AG08395 (cell line): Measurements from ENCODE around the gene CHRNA10.

Source experiments
- DNase-seq: peaks from one replicate; pipeline ENCODE4 v3.0.0; 2012; ENCODE audit warnings: mixed read lengths, low spot score

The CHRNA10 gene

GRCh38 chr11:3631331-3631730 lies 39.9 kb downstream of the CHRNA10 start:
- DNase-seq: no peak

DNA sequence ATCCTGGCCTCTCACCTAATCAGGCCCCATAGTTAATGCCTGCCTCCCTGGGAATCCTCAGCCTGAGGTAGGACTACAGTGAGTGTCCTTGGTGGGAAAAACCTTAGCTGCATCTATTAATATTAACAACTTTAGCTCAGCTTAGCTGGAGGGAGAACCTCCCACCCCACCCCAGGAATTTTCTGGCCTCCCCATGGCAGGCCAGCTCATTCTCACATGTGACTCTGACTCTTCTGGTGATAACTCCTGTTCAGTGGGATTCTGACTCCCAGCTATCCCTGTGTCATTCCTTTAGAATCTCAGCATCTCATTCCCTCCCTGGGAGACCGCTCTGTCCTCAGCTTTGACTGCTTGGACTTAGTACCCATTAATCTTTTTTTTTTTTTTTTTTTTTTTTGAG lies 43.9 kb downstream of the CHRNA10 start:
- peak; percentile 88 for DNase-seq

DNA sequence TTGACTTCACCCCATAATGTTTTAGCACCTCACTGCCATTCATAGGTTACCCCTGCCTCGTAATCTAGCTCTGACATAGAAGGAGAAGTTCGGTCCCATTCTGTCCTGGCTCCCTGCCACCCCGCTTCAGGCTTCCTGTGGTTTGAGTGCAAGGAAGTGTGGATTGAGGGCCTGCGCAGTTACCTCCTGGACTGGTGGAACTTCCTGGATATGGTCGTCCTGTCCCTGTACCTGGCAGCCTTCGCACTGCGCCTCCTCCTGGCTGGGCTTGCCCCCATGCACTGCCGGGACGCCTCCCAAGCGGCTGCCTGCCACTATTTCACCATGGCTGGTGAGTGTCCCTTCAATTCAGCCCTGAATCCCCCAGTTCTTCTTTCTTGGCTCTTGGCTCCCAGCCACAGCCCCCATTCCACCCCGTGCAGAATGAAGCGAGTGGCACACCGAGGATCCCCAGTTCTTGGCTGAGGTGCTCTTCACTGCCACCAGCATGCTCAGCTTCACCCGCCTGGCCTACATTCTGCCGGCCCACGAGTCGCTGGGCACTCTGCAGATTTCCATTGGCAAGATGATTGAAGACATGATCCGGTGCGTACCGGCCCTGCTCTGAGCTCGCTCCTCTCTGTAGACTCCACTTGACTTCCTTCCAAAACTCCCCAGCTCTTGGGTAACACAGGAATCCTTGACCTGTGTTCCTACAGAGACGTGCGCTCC lies 44.8 kb downstream of the CHRNA10 start:
- no peak for DNase-seq

DNA sequence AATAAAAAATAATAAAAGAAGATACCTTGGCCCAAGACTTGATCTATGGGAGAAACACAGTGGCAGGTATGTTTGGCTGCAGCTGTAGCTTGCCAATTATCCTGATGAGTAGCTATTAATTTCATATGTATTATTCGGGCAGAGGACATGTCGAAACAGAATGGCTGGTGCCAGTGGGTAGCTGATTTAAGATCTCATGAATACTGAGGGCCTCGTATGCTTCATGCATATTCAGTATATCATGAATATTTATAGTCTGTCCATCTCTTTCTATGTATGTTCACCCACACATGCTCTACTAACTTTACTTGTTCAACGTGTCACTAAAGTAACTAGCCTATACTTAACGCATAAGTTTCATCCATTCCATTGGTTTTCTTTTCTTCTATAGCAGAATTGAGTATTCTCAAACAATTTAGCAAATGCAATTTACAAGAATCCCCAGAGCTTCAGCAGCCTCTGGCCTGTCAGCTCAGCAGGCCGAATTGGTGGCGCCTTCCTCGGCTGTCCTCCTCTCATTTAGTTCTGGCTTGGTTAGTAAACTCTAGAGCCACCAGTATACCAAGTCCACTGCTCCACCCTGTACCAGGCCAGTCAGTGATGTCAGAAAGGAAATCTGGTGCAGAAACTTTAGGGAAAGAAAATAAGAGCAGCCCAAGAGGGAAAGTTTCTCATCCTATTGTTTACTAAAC lies 47.3 kb downstream of the CHRNA10 start:
- DNase-seq: no peak

DNA sequence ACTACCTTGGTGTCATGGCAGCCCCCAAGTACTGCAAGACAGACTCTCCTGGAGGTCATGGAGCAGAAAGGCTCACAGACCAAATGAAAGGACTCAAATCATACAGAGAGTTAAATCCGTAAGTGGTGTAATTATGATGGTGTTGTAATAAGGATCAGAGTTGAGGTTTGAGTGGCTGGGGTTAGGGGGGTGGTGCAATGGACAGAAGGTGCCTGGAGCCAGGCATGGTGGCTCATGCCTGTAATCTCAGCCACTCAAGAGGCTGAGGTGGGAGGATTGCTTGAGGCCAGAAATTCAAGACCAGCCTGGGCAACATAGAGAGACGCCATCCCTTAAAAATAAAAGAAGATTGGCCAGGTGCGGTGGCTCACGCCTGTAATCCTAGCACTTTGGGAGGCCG lies 48.1 kb downstream of the CHRNA10 start:
- no peak for DNase-seq

- DNase-seq: no peak
These were observed 48.7 kb downstream of the CHRNA10 start for GRCh38 chr11:3622521-3622920.

GRCh38 chr11:3617990-3618389 lies 53.2 kb downstream of the CHRNA10 start:
- DNase-seq: no peak

GRCh38 chr11:3616721-3617460 lies 54.3 kb downstream of the CHRNA10 start:
- DNase-seq: no peak

DNA sequence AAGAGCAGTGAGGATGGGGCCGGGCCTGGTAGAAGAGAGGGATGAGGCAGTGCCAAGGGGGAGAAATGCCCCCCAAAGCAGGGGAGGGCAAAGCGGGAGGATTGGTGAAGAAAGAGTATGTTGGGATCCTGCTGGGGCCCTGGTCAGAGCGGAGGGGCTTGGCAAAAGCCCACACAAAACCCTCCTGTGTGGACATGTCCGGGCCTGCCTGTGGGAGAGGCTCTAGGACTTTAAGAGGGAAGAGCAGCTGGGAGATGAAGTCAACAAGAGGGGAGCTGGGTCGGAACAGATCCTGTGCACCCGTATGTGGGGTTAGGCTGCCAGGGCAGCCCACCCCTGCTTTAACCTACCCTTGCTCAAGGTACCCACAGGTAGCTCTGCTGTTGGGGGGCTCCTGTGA lies 55.2 kb downstream of the CHRNA10 start:
- no peak for DNase-seq
